Gastrocnemius medialis (tissue), 4 donors: ENCODE results near the gene NPAS2.

ENCODE experiments used
- POLR2A ChIP-seq, 2 donors: fragments of 450-650 bp; IDR thresholded peaks; one replicate each; pipeline ENCODE4 v1.6.1; 2017; ENCODE audit warnings: antibody characterized with exemption in 2 of 2, mild to moderate bottlenecking in 2 of 2, moderate library complexity in 2 of 2
- TF ChIP-seq, protein P1 (sequence below), 5 experiments: fragments of 450-650 bp in 3 of 5; fragments of 200-600 bp in 2 of 5; sonication (generic) in 2 of 5; IDR thresholded peaks in 4 of 5; conservative IDR thresholded peaks in 1 of 5; 1 replicate in 4 of 5; 2 replicates in 1 of 5; pipeline ENCODE4 v1.5.1; 2016 to 2019; ENCODE audit warnings: antibody characterized with exemption in 5 of 5, mild to moderate bottlenecking in 3 of 5, moderate library complexity in 3 of 5

DNA sequence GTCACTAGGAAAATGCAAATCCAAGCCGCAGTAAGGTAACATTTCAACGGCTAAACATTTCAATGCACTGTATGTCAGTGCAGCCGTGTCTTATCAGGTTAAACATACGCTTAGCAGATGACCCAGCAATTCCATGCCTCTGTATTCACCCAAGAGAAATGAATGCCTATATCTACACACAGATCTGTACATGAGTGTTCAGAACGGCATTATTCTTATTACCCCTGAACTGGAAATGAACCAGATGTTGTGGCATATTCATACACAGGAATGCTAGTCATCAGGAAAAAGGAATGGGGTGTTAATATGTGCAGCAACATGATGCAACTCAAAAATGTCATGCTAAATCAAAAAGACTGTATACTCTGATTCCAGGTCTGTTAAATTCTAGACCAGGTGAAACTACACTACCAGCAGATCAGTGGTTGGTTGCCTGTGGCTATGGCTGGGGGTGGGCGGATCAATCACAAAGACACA, 101.8 kb downstream of the NPAS2 start:
- TF ChIP-seq, protein P1, sequence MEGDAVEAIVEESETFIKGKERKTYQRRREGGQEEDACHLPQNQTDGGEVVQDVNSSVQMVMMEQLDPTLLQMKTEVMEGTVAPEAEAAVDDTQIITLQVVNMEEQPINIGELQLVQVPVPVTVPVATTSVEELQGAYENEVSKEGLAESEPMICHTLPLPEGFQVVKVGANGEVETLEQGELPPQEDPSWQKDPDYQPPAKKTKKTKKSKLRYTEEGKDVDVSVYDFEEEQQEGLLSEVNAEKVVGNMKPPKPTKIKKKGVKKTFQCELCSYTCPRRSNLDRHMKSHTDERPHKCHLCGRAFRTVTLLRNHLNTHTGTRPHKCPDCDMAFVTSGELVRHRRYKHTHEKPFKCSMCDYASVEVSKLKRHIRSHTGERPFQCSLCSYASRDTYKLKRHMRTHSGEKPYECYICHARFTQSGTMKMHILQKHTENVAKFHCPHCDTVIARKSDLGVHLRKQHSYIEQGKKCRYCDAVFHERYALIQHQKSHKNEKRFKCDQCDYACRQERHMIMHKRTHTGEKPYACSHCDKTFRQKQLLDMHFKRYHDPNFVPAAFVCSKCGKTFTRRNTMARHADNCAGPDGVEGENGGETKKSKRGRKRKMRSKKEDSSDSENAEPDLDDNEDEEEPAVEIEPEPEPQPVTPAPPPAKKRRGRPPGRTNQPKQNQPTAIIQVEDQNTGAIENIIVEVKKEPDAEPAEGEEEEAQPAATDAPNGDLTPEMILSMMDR (IDR thresholded peaks at IDR 0.05 in 4 of 5, conservative IDR thresholded peaks at IDR 0.05 in 1 of 5) = no peak
- TF ChIP-seq POLR2A (IDR thresholded peaks at IDR 0.05) = no peak
